Heart right ventricle (tissue), 16 donors: ENCODE results near the gene ARHGAP42. TPM values are rescaled to one million over a fixed set of nuclear protein-coding genes. Genes with fewer than 3 reads are reported as not detected.
"Not testable (repeated sequence)": the region's sequence is repeated elsewhere in the genome, so short reads cannot be mapped to it uniquely, and the experiment has no call there.

Source experiments
- ATAC-seq, 8 donors: fragments of 200-7000 bp; cut with Tn5 transposase; one replicate each; pipeline ENCODE4 v1.9.1; 2020; ENCODE audit warnings: mild to moderate bottlenecking in 8 of 8, moderate library complexity in 8 of 8, moderate number of reproducible peaks in 1 of 8
- DNase-seq, 2 donors: peaks; one replicate each; pipeline ENCODE4 v3.0.0-alpha.2; 2020
- H3K27ac ChIP-seq, 10 donors: fragments of 200-600 bp; sonication (generic) in 2 of 10; one replicate each; pipeline versions ENCODE4 v1.5.0 to v1.8.0; 2020 to 2022; ENCODE audit warnings: mild to moderate bottlenecking in 3 of 10
- H3K27me3 ChIP-seq, 7 donors: fragments of 200-600 bp; one replicate each; pipeline ENCODE4 v1.8.0; 2021 to 2022; ENCODE audit warnings: mild to moderate bottlenecking in 2 of 7
- H3K36me3 ChIP-seq, 9 donors: fragments of 200-600 bp; sonication (generic) in 1 of 9; one replicate each; pipeline versions ENCODE4 v1.5.0 to v1.8.0; 2020 to 2022; ENCODE audit warnings: mild to moderate bottlenecking in 2 of 9
- H3K4me1 ChIP-seq, 9 donors: fragments of 200-600 bp; sonication (generic) in 1 of 9; one replicate each; pipeline versions ENCODE4 v1.5.0 to v1.8.0; 2020 to 2022; ENCODE audit warnings: mild to moderate bottlenecking in 4 of 9
- H3K4me3 ChIP-seq, 10 donors: fragments of 200-600 bp; sonication (generic) in 2 of 10; one replicate each; pipeline versions ENCODE4 v1.5.0 to v1.8.0; 2020 to 2022; ENCODE audit warnings: mild to moderate bottlenecking in 7 of 10, moderate library complexity in 2 of 10
- H3K9me3 ChIP-seq, 11 donors: fragments of 200-600 bp in 10 of 11; sonication (generic) in 2 of 11; one replicate each; pipeline versions ENCODE4 v1.5.0 to v1.8.0; 2013 to 2022; ENCODE audit warnings: mild to moderate bottlenecking in 2 of 11, control low read depth in 1 of 11, moderate library complexity in 1 of 11
- WGBS, 2 donors: extraction: QIAGEN DNeasy Blood & Tissue Kit; methylation state at CpG; one replicate each; pipeline ENCODE4 v1.1.7; 2013; ENCODE audit warnings: inconsistent platforms in 1 of 2; 5-methylcytosine and 5-hydroxymethylcytosine counted together
- intact Hi-C, 10 donors: fragments of 100-400 bp; cut with DNase I; formaldehyde crosslinking; loops; one replicate each; pipeline versions ENCODE4 v1.11.1 to v1.14.2; 2022
- polyA plus RNA-seq, 2 donors: library from polyadenylated mRNA; stranded (reverse); fragments of 200-250 nt; gene quantifications; one replicate each; pipeline ENCODE4 v1.2.3, GENCODE V29; 2013
- total RNA-seq, 10 donors: library from RNA; stranded (reverse); fragmentation: NEBNext Ultra II Directional in 3 of 10; extraction: Animal tissue kit (Norgen Biotek cat#: 25700) in 3 of 10; gene quantifications; one replicate each; pipeline versions ENCODE4 v1.2.1 to v1.2.4, GENCODE V29; 2021 to 2023
- TF ChIP-seq, protein P1 (sequence below), 9 donors: fragments of 200-600 bp; sonication (generic) in 2 of 9; IDR thresholded peaks; one replicate each; pipeline versions ENCODE4 v1.5.0 to v1.8.0; 2021 to 2022; ENCODE audit warnings: antibody characterized with exemption in 9 of 9, mild to moderate bottlenecking in 5 of 9, moderate library complexity in 1 of 9
- donor health status: Arrhythmogenic right ventricular cardiomyopathy.
- donor health status: ischemic (EF 13 %, LVEDD 7.1; RV severe dilation, severe dysfunction).
- donor health status: healthy with polysubstance abuse.
- donor health status: DM: no; HTN: yes; CAD: no.
- donor health status: DM: no; HTN: no; CAD: no.
- donor health status: ischemic (EF 25% LVEDD 6.9; RV normal size, moderate dysfunction).
- donor health status: ischemic (EF 25% LVEDD 5.7; RV mildly dilated, moderate dysfunction).
- donor health status: healthy.
- donor health status: DM: yes; HTN: yes; CAD: no.
- donor health status: Ischemic cardiomyopathy.
- donor health status: ischemic (EF 35%, LVEDD 5.7; RV mildly dilated, moderate dysfunction).
- donor health status: nonischemic (EF 11% LVEDD 7.7; RV severe dilation, severe dysfunction).
- donor health status: DM: yes; HTN: yes; CAD: no.
- donor health status: PGD.
- donor health status: ischemic (EF 29% LVEDD 5.4; RV normal size, mild dysfunction).
- donor health status: nonischemic (EF 23%, LVEDD 6.1; RV moderate dilation, normal function).

Gene ARHGAP42
- total and polyA plus RNA-seq, 12 donors = 3.9 to 13.1 (median 8.8) TPM

DNA sequence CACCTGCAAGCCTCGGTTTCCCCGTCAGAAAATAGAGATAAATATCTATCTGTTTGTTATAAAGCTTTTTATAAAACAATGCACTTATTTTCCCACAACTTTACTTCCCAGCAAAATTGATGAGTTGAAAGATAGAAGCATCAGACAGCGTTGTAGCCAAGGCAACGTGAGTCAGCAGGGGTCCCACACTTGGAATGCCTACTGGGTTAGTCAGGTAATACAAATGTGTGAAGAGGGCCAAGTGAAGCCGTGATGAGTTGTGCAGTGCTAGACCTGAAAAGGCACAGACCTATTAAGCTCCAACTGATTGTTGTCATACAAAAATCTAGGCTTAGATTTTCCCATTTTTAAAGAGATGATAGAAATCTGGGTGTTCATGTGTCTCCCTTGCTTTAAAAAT, 323.8 kb downstream of the ARHGAP42 start:
- TF ChIP-seq, protein P1, sequence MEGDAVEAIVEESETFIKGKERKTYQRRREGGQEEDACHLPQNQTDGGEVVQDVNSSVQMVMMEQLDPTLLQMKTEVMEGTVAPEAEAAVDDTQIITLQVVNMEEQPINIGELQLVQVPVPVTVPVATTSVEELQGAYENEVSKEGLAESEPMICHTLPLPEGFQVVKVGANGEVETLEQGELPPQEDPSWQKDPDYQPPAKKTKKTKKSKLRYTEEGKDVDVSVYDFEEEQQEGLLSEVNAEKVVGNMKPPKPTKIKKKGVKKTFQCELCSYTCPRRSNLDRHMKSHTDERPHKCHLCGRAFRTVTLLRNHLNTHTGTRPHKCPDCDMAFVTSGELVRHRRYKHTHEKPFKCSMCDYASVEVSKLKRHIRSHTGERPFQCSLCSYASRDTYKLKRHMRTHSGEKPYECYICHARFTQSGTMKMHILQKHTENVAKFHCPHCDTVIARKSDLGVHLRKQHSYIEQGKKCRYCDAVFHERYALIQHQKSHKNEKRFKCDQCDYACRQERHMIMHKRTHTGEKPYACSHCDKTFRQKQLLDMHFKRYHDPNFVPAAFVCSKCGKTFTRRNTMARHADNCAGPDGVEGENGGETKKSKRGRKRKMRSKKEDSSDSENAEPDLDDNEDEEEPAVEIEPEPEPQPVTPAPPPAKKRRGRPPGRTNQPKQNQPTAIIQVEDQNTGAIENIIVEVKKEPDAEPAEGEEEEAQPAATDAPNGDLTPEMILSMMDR (IDR thresholded peaks at IDR 0.05) = no peak
- DNase-seq (no peak), ATAC-seq (no peak)
- Histone ChIP-seq H3K4me3 (no peak overlapping the region), H3K27ac (no peak overlapping the region), H3K27me3 (no peaks in the 10 kb centered on the region), H3K36me3 (no peaks in the 10 kb centered on the region), H3K4me1 (peaks cover 0 to 5% (median 0%) of the 10 kb centered on the region in 9 donors), H3K9me3 (no peaks in the 10 kb centered on the region)
- WGBS, 2 donors = 82 to 85% methylated on average over 5 of the region's 5 CpGs
- intact Hi-C loops = no loop called here

DNA sequence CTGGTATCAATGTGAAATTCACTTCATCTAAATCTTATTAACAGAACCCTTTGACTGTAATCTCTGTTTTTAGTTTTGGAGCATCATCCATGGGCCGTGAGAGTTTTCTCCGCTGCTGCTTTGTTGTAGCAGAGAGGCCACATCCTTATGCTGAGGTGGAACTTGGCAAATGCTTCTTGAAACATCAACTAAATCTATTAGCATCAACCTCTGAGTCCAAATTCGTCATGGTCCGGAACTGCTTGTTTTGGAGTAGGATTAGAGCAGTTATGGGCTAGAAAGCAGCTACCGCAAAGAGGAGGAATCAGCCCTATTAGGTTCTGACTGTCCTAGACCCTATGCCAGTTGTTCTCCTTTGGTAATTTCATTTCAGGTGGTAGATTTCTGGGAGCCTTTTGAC, 324.8 kb downstream of the ARHGAP42 start:
- DNase-seq = no peak
- H3K4me1 ChIP-seq = peaks cover 0 to 5% (median 0%) of the 10 kb centered on the region in 9 donors
- 77 to 91% methylated on average over 5 of the region's 5 CpGs for WGBS, 2 donors
- no peak for ATAC-seq
- H3K36me3 ChIP-seq = no peaks in the 10 kb centered on the region
- no peak overlapping the region for H3K27ac ChIP-seq
- H3K4me3 ChIP-seq = no peak overlapping the region
- no peaks in the 10 kb centered on the region for H3K9me3 ChIP-seq
- TF ChIP-seq, protein P1 (IDR thresholded peaks at IDR 0.05) = no peak
- H3K27me3 ChIP-seq = no peaks in the 10 kb centered on the region
- intact Hi-C loops = no loop called here

DNA sequence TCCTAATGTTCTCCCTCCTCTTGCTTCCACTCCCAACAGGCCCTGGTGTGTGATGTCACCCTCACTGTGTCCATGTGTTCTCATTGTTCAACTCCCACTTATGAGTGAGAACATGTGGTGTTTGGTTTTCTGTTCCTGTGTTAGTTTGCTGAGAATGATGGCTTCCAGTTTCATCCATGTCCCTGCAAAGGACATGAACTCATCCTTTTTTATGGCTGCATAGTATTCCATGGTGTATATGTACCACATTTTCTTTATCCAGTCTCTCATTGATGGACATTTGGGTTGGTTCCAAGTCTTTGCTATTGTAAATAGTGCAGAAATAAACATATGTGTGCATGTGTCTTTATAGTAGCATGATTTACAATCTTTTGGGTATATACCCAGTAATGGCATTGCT, 326.6 kb downstream of the ARHGAP42 start:
- H3K27ac ChIP-seq, H3K4me1 ChIP-seq, H3K27me3 ChIP-seq, intact Hi-C loops, ATAC-seq, H3K9me3 ChIP-seq, H3K36me3 ChIP-seq, DNase-seq, H3K4me3 ChIP-seq: not testable (repeated sequence)

DNA sequence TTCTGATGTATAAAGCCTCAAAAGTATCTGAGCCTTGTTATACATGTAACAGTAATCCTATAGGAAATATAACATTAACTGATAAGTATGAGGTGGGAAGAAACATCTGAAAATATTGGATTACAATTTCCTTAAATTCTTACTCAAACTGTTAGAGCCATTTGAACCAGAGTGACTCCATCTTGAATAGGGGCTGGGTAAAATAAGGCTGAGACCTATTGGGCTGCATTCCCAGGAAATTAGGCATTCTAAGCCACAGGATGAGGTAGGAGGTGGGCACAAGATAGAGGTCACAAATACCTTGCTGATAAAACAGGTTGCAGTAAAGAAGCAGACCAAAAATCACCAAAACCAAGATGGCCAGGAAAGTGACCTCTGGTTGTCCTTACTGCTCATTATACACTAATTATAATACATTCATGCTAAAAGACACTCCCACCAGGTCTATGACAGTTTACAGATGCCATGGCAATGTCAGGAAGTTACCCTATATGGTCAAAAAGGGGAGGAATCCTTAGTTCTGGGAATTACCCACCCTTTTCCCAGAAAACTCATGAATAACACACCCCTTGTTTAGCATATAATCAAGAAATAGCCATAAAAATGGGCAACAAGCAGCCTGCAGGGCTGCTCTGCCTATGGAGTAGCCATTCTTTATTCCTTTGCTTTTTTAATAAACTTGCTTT, 327.7 kb downstream of the ARHGAP42 start:
- intact Hi-C loops = no loop called here
- ATAC-seq = no peak

DNA sequence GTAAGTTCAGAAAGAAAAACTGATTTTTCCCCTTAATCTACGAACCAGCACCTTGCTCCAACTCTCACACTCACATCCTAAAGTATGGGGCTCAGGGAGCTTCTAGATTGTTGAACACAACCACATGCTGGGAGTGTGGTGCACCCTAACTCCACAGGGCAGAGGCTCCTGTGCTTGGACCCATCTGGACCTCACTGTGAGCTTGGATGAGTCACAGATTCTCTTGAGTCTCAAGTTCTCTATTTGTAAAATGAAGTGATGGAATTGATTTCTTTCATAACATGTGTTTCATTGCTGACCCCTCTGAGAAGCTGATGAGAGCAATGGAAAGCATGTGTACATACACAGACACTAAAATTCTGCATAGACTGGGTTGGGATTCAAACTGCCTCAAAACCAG, 332.8 kb downstream of the ARHGAP42 start:
- H3K9me3 ChIP-seq = no peaks in the 10 kb centered on the region
- H3K27ac ChIP-seq = no peak overlapping the region
- H3K36me3 ChIP-seq = no peaks in the 10 kb centered on the region
- 93 to 100% methylated on average over 1 of the region's 1 CpG for WGBS, 2 donors
- TF ChIP-seq, protein P1 (IDR thresholded peaks at IDR 0.05) = no peak
- intact Hi-C loops = no loop called here
- no peak for DNase-seq
- H3K4me1 ChIP-seq = peaks cover 0 to 9% (median 0%) of the 10 kb centered on the region in 9 donors
- no peaks in the 10 kb centered on the region for H3K27me3 ChIP-seq
- H3K4me3 ChIP-seq = no peak overlapping the region
- no peak for ATAC-seq

More for the DNA sequence above, 327.7 kb downstream of the ARHGAP42 start:
- Histone ChIP-seq H3K27me3 (no peaks in the 10 kb centered on the region), H3K9me3 (no peaks in the 10 kb centered on the region), H3K36me3 (no peaks in the 10 kb centered on the region), H3K27ac (no peak overlapping the region), H3K4me1 (peaks cover 0 to 5% (median 0%) of the 10 kb centered on the region in 9 donors), H3K4me3 (no peak overlapping the region)
- TF ChIP-seq, protein P1 (IDR thresholded peaks at IDR 0.05) = no peak
- DNase-seq = no peak
